Bronchial epithelial cell (primary cell): ENCODE data around the gene SIK3. TPM values are rescaled to one million over a fixed set of nuclear protein-coding genes. Genes with fewer than 3 reads are reported as not detected.

Experiments
- DNase-seq: peaks from one replicate; pipeline ENCODE4 v3.0.0-alpha.2; 2010; ENCODE audit warnings: low read depth
- FAIRE-seq: peaks from 2 replicates; lab custom pipeline; 2011; peaks lifted over from hg19 to GRCh38; lab: Jason Lieb, UNC
- H3K27me3 ChIP-seq: 2 replicates; pipeline ENCODE4 v1.5.1; 2011; ENCODE audit warnings: low read length; ENCODE audit not compliant: control insufficient read depth, insufficient read depth
- H3K36me3 ChIP-seq: 2 replicates; pipeline ENCODE4 v1.5.1; 2011; ENCODE audit warnings: low read length; ENCODE audit not compliant: control insufficient read depth, insufficient read depth
- H3K4me3 ChIP-seq: 2 replicates; pipeline ENCODE4 v1.5.1; 2011; ENCODE audit warnings: mild to moderate bottlenecking, low read depth, low read length, control low read depth
- total RNA-seq: library from RNA; depleted of rRNA; stranded (reverse); fragments of >200 nt; gene quantifications from 2 replicates; pipeline ENCODE4 v1.2.1, GENCODE V29; 2014
- TF ChIP-seq, protein P1 (sequence below): IDR thresholded peaks from 2 replicates; pipeline ENCODE4 v1.5.1; 2011; ENCODE audit warnings: mild to moderate bottlenecking, moderate library complexity, low read length, control low read depth, inconsistent platforms; ENCODE audit not compliant: insufficient read depth, severe bottlenecking

The SIK3 gene
- total RNA-seq, 1 donor from 2014 or later = 6.8 TPM

DNA sequence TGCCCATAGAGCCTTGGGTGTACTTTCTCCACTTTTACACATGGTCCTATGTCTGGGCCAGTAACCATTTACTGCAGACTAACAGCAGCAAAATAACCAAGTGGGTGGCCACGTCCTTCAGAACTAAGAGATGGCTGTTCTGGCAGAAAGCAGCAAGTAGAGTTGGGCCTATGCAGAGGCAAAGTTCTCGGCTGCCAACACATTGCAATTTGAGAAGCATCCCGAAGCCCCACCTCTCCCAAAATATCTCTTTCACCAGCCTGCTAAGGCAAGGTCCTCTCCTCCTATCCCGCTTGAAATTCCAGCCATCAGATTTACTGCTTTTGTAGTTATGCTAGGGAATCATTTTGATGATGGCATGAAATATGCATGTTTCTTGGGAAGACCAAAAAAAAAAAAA lies 142.3 kb downstream of the SIK3 start:
- TF ChIP-seq, protein P1, sequence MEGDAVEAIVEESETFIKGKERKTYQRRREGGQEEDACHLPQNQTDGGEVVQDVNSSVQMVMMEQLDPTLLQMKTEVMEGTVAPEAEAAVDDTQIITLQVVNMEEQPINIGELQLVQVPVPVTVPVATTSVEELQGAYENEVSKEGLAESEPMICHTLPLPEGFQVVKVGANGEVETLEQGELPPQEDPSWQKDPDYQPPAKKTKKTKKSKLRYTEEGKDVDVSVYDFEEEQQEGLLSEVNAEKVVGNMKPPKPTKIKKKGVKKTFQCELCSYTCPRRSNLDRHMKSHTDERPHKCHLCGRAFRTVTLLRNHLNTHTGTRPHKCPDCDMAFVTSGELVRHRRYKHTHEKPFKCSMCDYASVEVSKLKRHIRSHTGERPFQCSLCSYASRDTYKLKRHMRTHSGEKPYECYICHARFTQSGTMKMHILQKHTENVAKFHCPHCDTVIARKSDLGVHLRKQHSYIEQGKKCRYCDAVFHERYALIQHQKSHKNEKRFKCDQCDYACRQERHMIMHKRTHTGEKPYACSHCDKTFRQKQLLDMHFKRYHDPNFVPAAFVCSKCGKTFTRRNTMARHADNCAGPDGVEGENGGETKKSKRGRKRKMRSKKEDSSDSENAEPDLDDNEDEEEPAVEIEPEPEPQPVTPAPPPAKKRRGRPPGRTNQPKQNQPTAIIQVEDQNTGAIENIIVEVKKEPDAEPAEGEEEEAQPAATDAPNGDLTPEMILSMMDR = no peak
- Histone ChIP-seq H3K27me3 (no peaks in the 10 kb centered on the region), H3K36me3 (no peaks in the 10 kb centered on the region), H3K4me3 (no peak overlapping the region)
- DNase-seq = no peak
- FAIRE-seq = no peak

DNA sequence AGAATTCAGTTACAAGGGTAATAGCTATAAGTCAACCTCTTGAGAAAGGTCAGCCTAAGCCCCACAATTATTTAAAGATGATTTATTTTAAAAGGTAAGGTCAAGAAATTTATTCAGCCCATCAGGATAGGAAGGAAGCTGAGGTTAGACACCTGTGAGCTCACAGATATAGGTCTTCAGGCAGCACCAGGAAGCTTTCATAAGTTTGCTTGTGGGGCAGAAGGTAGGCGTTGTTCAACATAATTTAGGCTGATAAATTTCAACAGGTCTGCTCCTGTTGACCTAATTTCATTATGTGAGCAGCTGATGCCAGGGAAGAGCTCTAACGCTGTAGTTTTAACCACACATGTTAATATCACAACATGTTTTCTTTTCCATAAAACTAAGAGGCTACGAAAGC lies 142.7 kb downstream of the SIK3 start:
- DNase-seq (no peak), FAIRE-seq (no peak)
- TF ChIP-seq, protein P1 = no peak
- Histone ChIP-seq H3K36me3 (no peaks in the 10 kb centered on the region), H3K27me3 (no peaks in the 10 kb centered on the region), H3K4me3 (no peak overlapping the region)

DNA sequence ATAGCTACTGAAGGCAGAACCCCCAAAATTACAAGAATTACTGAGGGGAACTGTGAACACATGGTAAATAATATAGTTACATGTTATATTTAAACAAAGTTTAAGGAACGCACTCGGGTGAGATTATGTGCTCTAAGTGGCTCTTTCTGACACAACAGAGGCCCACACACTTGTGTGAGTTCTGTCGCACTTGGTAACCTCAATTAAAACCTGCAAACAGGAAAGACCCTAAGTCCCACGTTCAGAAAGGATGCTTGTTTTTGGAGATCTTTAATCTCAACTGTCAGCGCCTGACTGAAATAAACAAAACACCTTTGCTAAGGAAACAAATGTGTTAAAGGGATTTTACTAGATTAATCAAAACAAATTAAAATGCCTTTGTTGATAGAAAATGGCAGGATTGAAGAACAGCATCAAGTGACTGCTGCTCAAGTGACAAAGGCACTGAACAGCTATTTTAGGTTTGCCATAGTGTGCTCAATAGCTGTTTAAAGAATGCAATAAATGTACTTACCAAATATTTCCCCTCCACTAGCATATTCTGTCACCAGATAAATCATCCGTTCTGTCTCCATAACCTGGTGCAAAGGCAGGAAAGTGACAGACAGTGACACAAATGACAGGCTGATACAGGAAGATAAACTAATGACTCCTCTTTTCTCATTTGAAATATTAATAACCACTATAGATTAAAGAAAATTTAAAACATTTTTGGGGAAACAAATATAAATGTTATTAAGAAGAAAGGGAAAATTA lies 144.5 kb downstream of the SIK3 start:
- DNase-seq = no peak
- FAIRE-seq = no peak
- H3K27me3 ChIP-seq = no peaks in the 10 kb centered on the region
- no peak overlapping the region for H3K4me3 ChIP-seq
- TF ChIP-seq, protein P1 = no peak
- H3K36me3 ChIP-seq = peaks cover 2% of the 10 kb centered on the region

DNA sequence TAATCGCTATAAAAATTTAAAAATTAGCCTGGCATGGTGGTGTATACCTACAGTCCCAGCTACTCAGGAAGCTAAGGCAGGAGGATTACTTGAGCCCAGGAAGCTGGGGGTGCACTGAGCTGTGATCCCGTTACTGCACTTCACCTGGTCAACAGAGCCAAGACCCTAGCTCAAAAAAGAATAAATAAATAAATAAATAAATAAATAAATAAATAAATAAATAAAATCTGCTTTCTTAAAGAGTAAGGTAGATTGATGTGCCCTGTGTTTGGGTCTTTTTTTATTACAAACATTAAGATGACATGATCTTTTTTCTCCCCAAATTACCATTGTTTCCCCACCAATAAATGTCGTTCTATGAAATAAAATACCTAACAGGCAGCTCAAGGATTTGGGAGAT lies 146.5 kb downstream of the SIK3 start:
- no peak overlapping the region for H3K4me3 ChIP-seq
- FAIRE-seq = no peak
- H3K27me3 ChIP-seq = no peaks in the 10 kb centered on the region
- H3K36me3 ChIP-seq = peaks cover 2% of the 10 kb centered on the region
- TF ChIP-seq, protein P1 = no peak
- DNase-seq = no peak

DNA sequence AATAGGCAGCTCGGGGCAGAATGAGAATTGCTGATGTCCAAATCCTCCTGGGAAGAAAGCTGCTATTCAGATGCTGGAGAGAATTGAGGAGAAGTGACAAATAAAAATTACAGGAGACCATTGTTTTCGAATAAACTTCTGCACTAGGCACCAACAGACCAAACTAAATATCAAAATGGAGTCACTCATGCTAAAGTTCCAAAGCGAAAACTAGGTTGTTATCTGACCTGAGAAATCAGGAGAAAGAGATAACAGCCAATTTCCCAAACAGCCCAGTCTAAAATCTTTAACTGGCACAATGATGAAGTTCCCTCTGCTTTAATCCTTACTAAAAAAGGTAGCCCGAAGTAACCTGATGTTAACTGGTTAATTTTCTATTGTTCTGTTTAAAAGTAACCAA lies 148.0 kb downstream of the SIK3 start:
- DNase-seq (no peak), FAIRE-seq (no peak)
- TF ChIP-seq, protein P1 = no peak
- Histone ChIP-seq H3K4me3 (no peak overlapping the region), H3K27me3 (no peaks in the 10 kb centered on the region), H3K36me3 (peaks cover 2% of the 10 kb centered on the region)

DNA sequence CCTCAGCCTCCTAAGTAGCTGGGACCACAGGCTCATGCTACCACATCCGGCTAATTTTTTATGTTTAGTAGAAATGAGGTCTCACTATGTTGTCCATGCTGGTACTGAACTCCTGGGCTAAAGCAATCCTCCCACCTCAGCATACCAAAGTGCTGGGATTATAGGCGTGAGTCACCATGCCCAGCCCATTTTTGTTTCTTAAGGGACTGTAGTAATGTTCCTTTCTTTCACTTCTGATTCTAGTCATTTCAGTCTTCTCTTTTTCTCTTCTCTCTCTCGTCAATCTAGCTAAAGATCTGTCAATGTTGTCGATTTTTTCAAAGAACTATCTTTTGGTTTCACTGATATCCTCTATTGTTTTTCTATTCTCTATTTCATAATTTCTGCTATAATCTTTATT lies 149.8 kb downstream of the SIK3 start:
- peak; percentile 77 for DNase-seq
- TF ChIP-seq, protein P1 = no peak
- no peak overlapping the region for H3K4me3 ChIP-seq
- H3K27me3 ChIP-seq = no peaks in the 10 kb centered on the region
- no peak for FAIRE-seq
- peaks cover 2% of the 10 kb centered on the region for H3K36me3 ChIP-seq
